ENCODE results near the gene UBE4B. TPM values are rescaled to one million over a fixed set of nuclear protein-coding genes. Genes with fewer than 3 reads are reported as not detected.
A peak's percentile ranks its signal among the peaks of the same experiment; 100 is the strongest.

Gene UBE4B
- total and polyA plus RNA-seq, 2 experiments from 2014 or later, result 18.7 to 41.1 TPM

DNA sequence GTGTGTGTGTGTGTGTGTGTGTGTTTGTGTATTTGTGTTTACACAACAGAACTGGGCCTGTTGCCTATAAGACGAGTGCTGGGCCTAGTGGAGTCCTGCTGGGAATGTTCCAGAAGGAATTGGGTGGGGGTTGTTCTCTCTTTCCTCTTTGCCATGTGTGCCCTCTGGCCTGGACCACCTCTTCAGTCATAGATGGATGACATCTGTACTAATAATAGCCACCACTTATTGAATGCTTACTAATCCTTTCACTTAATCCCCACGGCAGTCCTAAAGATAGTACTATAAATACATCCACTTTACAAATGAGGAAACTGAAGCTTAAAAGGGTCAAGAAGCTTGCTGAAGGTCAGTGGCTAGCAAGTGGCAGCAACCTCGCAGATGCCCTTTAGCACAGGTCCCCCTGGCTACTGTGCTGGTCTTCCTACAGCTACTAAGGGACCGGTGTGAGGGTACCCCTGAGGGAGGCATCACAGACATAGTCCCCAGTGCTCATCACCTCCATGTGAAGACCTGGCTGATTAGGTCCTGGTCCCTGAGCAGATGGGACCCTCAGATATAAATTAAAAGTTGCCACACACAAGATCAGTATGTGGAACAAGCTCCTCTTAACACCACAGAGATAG is 122.4 kb downstream of the UBE4B start:
- H3K79me2 ChIP-seq, result no peaks in the 10 kb centered on the region
- DNase-seq (ENCODE audit: low spot score), result no peak
- H4K20me1 ChIP-seq (ENCODE audit: insufficient read depth, poor library complexity, severe bottlenecking), result no peaks in the 10 kb centered on the region
- no peak overlapping the region for H2AFZ ChIP-seq
- H3K4me3 ChIP-seq, result no peak overlapping the region
- WGBS (ENCODE audit: low lambda C conversion rate, missing lambda C conversion rate), result 69% methylated on average over 4 of the region's 4 CpGs
- H3K27me3 ChIP-seq, result no peaks in the 10 kb centered on the region
- no peaks in the 10 kb centered on the region for H3K9me2 ChIP-seq (replicated peaks; ENCODE audit: insufficient read depth)
- no peaks in the 10 kb centered on the region for H3K36me3 ChIP-seq (replicated peaks; ENCODE audit: insufficient read depth, low read depth)
- H3K4me2 ChIP-seq, result no peak overlapping the region
- peaks cover 7% of the 10 kb centered on the region for H3K4me1 ChIP-seq (ENCODE audit: insufficient read depth)
- no peak overlapping the region for H3K27ac ChIP-seq
- H3K9me3 ChIP-seq (ENCODE audit: low read depth), result no peaks in the 10 kb centered on the region
- no peak for TF ChIP-seq EZH2 (IDR thresholded peaks at IDR 0.05; ENCODE audit: borderline replicate concordance)
- no peak for TF ChIP-seq EZH2phosphoT487 (IDR thresholded peaks at IDR 0.05; ENCODE audit: low read depth, severe bottlenecking, unreplicated experiment)
- TF ChIP-seq, protein P1, sequence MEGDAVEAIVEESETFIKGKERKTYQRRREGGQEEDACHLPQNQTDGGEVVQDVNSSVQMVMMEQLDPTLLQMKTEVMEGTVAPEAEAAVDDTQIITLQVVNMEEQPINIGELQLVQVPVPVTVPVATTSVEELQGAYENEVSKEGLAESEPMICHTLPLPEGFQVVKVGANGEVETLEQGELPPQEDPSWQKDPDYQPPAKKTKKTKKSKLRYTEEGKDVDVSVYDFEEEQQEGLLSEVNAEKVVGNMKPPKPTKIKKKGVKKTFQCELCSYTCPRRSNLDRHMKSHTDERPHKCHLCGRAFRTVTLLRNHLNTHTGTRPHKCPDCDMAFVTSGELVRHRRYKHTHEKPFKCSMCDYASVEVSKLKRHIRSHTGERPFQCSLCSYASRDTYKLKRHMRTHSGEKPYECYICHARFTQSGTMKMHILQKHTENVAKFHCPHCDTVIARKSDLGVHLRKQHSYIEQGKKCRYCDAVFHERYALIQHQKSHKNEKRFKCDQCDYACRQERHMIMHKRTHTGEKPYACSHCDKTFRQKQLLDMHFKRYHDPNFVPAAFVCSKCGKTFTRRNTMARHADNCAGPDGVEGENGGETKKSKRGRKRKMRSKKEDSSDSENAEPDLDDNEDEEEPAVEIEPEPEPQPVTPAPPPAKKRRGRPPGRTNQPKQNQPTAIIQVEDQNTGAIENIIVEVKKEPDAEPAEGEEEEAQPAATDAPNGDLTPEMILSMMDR (IDR thresholded peaks at IDR 0.05; ENCODE audit: poor library complexity), result no peak

DNA sequence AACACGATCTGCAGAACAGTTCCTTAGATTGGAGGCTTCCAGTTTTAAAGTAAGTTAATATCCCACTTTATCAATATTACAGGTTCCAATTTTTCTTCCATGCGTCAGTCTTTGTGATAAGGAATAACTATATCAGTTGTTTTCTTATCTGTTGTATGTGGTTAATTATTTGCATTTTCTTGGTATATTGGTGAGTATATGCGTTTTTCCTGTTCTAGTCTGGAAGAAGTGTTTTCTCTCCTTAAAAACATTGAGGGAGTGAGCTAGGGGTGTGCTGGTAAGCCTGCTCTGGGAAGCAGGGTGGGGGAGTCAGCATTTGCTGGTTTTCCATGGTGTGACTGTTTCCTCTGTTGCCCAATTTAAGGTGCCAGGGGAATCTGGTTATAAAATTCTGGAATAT is 127.4 kb downstream of the UBE4B start:
- H3K9me2 ChIP-seq (replicated peaks; ENCODE audit: insufficient read depth), result no peaks in the 10 kb centered on the region
- H2AFZ ChIP-seq, result no peak overlapping the region
- H3K4me2 ChIP-seq, result no peak overlapping the region
- no peak overlapping the region for H3K4me3 ChIP-seq
- peaks cover 8% of the 10 kb centered on the region for H3K4me1 ChIP-seq (ENCODE audit: insufficient read depth)
- no peaks in the 10 kb centered on the region for H3K27me3 ChIP-seq
- TF ChIP-seq EZH2 (IDR thresholded peaks at IDR 0.05; ENCODE audit: borderline replicate concordance) (no peak), EZH2phosphoT487 (IDR thresholded peaks at IDR 0.05; ENCODE audit: low read depth, severe bottlenecking, unreplicated experiment) (no peak)
- TF ChIP-seq, protein P1 (IDR thresholded peaks at IDR 0.05; ENCODE audit: poor library complexity), result no peak
- H3K9me3 ChIP-seq (ENCODE audit: low read depth), result no peaks in the 10 kb centered on the region
- no peaks in the 10 kb centered on the region for H3K36me3 ChIP-seq (replicated peaks; ENCODE audit: insufficient read depth, low read depth)
- no peaks in the 10 kb centered on the region for H4K20me1 ChIP-seq (ENCODE audit: insufficient read depth, poor library complexity, severe bottlenecking)
- WGBS (ENCODE audit: low lambda C conversion rate, missing lambda C conversion rate), result 80% methylated on average over 3 of the region's 3 CpGs
- no peaks in the 10 kb centered on the region for H3K79me2 ChIP-seq
- DNase-seq (ENCODE audit: low spot score), result no peak
- H3K27ac ChIP-seq, result peak overlapping the region; percentile 45

DNA sequence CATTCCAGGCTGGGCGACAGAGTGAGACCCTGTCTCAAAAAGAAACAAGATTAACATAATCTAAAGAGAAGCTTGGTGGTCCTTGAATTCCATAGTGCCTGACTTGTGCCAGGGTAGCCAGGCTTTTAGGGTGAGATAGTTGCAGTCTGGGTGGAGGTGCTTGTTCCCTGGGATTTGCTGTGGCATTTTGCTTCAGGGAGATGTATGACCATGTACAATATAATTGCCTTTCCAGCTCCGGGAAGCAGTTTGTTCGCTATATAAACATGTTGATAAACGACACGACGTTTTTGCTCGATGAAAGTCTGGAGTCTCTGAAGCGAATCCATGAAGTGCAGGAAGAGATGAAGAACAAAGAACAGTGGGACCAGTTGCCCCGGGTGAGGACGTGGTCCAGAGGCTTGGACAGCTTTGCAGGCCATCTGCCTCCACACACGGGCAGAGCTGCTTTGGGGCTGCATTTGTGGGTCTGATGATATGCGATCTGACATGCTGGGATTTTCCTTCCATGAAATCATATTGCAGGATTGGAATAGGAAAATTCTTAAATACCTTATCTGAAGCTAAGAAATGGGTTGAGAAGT is 128.2 kb downstream of the UBE4B start:
- Histone ChIP-seq H2AFZ (no peak overlapping the region), H3K27ac (peak overlapping the region; percentile 45), H3K27me3 (no peaks in the 10 kb centered on the region), H3K4me3 (no peak overlapping the region), H3K4me1 (ENCODE audit: insufficient read depth) (peaks cover 8% of the 10 kb centered on the region), H3K9me2 (replicated peaks; ENCODE audit: insufficient read depth) (no peaks in the 10 kb centered on the region), H3K36me3 (replicated peaks; ENCODE audit: insufficient read depth, low read depth) (no peaks in the 10 kb centered on the region), H3K4me2 (no peak overlapping the region), H4K20me1 (ENCODE audit: insufficient read depth, poor library complexity, severe bottlenecking) (no peaks in the 10 kb centered on the region), H3K9me3 (ENCODE audit: low read depth) (no peaks in the 10 kb centered on the region), H3K79me2 (no peaks in the 10 kb centered on the region)
- 67% methylated on average over 12 of the region's 12 CpGs for WGBS (ENCODE audit: low lambda C conversion rate, missing lambda C conversion rate)
- no peak for TF ChIP-seq EZH2 (IDR thresholded peaks at IDR 0.05; ENCODE audit: borderline replicate concordance)
- TF ChIP-seq, protein P1 (IDR thresholded peaks at IDR 0.05; ENCODE audit: poor library complexity), result no peak
- TF ChIP-seq EZH2phosphoT487 (IDR thresholded peaks at IDR 0.05; ENCODE audit: low read depth, severe bottlenecking, unreplicated experiment), result no peak
- DNase-seq (ENCODE audit: low spot score), result no peak

Measured in hepatocyte (in vitro differentiated cells).